SK-N-SH (cell line): ENCODE results near the gene CES3.

Source experiments
- FOXM1 ChIP-seq: IDR thresholded peaks from 2 replicates; pipeline ENCODE4 v1.4.0; 2012; ENCODE audit warnings: low read depth, mild to moderate bottlenecking
- JUND ChIP-seq: IDR thresholded peaks from 2 replicates; pipeline ENCODE4 v1.4.0; 2012
- POLR2AphosphoS5 ChIP-seq: IDR thresholded peaks from 2 replicates; pipeline ENCODE4 v1.6.1; 2012; ENCODE audit warnings: low read depth, low read length
- TAF1 ChIP-seq: IDR thresholded peaks from 2 replicates; pipeline ENCODE4 v1.6.1; 2012; ENCODE audit warnings: low read depth, mild to moderate bottlenecking, low read length, moderate library complexity, borderline replicate concordance
- USF1 ChIP-seq: IDR thresholded peaks from 2 replicates; pipeline ENCODE4 v1.4.0; 2012; ENCODE audit warnings: low read depth, borderline replicate concordance
- TF ChIP-seq, protein P1 (sequence below): IDR thresholded peaks from 2 replicates; pipeline ENCODE4 v1.4.0; 2012; ENCODE audit warnings: low read depth, borderline replicate concordance
- TF ChIP-seq, protein P2 (sequence below): fragments of 200-600 bp; sonication (generic); IDR thresholded peaks from 2 replicates; pipeline ENCODE4 v1.6.1; 2017; ENCODE audit warnings: antibody characterized with exemption, mild to moderate bottlenecking, moderate library complexity

DNA sequence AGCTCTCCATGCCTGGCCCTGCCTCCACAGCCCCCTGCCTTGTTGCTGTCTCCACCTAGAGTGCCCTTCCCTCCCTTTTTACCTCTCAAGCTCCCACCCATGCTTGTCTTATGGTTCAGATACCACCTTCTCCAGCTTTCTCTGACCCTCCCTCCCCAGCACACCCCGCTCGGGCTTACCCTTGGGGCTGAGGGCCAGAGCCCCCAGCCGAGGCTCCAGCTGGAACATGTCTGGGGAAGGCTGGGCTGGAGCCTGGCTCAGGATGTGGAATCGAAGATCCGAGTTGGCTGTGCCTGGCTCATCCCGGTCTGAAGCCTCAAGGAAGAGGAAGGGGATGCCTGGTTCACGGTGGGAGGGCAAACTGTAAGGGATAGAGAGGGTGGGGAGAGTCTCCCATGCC, 46.0 kb upstream of the CES3 start:
- TF ChIP-seq, protein P1, sequence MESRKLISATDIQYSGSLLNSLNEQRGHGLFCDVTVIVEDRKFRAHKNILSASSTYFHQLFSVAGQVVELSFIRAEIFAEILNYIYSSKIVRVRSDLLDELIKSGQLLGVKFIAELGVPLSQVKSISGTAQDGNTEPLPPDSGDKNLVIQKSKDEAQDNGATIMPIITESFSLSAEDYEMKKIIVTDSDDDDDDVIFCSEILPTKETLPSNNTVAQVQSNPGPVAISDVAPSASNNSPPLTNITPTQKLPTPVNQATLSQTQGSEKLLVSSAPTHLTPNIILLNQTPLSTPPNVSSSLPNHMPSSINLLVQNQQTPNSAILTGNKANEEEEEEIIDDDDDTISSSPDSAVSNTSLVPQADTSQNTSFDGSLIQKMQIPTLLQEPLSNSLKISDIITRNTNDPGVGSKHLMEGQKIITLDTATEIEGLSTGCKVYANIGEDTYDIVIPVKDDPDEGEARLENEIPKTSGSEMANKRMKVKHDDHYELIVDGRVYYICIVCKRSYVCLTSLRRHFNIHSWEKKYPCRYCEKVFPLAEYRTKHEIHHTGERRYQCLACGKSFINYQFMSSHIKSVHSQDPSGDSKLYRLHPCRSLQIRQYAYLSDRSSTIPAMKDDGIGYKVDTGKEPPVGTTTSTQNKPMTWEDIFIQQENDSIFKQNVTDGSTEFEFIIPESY, result no peak
- TF ChIP-seq, protein P2, sequence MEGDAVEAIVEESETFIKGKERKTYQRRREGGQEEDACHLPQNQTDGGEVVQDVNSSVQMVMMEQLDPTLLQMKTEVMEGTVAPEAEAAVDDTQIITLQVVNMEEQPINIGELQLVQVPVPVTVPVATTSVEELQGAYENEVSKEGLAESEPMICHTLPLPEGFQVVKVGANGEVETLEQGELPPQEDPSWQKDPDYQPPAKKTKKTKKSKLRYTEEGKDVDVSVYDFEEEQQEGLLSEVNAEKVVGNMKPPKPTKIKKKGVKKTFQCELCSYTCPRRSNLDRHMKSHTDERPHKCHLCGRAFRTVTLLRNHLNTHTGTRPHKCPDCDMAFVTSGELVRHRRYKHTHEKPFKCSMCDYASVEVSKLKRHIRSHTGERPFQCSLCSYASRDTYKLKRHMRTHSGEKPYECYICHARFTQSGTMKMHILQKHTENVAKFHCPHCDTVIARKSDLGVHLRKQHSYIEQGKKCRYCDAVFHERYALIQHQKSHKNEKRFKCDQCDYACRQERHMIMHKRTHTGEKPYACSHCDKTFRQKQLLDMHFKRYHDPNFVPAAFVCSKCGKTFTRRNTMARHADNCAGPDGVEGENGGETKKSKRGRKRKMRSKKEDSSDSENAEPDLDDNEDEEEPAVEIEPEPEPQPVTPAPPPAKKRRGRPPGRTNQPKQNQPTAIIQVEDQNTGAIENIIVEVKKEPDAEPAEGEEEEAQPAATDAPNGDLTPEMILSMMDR, result no peak
- TF ChIP-seq TAF1 (no peak), POLR2AphosphoS5 (no peak), USF1 (no peak), JUND (no peak), FOXM1 (no peak)
